GM15510 (cell line): ENCODE data around the gene MRPL34.
A peak's percentile ranks its signal among the peaks of the same experiment; 100 is the strongest.

Source experiments
- POLR2A ChIP-seq: IDR thresholded peaks from 3 replicates; pipeline ENCODE4 v1.6.1; 2011; ENCODE audit warnings: borderline replicate concordance; ENCODE audit not compliant: insufficient read length; ENCODE audit errors: extremely low read depth

Gene MRPL34

DNA sequence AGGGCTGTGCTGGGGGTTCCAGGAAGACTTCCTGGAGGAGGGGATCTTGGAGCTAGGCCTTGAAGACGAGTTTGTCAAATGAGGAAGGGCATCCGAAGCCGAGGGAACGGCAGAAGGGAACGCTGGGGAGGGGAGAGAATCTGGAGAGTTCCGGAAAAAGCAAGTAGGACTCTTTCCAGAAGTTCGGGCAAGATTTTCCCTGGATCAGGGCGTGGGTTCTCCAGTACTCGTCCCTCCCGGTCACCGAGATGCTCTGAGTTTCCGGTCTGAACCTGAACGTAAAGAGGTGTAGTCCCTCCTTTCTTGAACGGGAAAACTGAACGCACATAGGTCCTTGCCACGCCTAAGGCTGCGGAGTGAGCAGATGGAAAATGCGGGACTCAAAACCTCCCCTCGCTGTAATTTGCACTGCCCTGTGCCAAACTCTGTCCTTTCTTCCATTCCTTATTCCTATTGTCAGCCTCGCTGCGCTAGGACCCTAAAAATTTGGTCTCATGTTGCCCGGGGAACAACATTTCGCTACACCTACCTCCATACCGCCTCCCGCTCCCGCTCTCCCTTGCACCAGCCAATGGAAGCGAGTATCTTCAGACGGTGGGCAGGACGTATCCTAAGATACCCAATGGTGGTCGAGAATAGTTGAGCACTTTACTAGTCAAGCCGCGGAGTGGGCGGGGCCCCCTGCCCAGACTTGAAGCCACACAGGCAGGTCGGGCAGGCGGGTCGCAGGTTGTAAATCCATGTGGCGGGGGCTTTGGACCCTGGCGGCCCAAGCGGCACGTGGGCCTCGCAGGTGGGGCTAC, 31.4 kb downstream of the MRPL34 start, which contains the start of gene GTPBP3:
Gene GTPBP3, plus strand, starts transcription at position 682 of the 803 bp plus-strand sequence. Its CDS starts 59 bp downstream, at position 741.
- TF ChIP-seq POLR2A, result peak; percentile 80

DNA sequence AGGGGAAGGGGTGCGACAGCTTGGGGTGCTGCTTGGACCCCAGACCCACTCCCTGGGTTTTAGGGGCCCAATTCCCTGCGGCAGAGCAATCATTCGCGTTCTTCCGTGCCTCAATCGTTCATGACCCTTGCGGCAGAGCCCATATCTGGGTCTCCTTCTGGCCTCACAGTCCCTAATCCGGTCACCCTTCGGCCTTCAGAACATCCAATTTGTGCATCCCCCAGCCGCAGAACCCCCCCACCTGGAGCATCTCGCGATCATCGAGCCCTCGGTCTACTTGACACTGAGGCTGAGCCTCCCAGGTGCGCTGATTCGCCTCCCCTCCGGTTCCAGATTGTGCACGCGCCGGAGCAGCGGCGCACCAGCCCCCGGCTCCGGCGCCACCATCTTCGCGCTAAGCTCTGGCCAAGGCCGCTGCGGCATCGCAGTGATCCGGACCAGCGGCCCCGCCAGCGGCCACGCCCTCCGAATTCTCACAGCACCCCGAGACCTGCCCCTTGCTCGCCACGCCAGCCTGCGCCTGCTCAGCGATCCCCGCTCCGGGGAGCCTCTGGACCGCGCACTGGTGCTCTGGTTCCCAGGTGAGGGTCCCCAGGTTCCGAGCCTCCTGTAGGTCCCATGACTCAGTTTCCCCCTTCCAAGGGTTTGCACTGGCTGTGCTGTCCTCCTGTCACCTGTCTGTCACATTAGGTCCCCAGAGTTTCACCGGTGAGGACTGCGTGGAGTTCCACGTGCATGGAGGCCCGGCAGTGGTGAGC, 32.2 kb downstream of the MRPL34 start:
- no peak for TF ChIP-seq POLR2A

DNA sequence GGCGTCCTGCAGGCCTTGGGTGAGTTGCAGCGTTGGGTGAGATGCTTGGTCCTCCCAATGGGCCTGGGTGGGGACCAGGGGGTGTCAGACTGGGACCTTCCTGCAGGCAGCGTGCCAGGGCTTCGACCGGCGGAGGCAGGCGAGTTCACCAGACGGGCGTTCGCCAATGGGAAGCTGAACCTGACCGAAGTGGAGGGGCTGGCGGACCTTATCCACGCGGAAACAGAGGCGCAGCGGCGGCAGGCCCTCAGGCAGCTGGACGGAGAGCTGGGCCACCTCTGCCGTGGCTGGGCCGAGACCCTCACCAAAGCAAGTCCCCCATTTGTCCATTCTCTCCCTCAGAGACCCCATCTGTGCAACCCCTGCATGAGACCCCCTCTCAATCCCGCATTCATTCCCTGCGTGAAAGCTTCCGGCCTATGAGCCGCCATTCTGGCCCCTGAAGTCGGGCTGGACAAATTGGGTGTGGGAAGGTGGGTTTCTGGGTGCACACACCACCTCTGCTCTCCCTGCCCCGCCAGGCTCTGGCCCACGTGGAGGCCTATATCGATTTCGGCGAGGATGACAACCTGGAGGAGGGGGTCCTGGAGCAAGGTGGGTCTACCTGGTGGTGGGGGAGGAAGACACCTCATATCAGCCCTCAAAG, 32.9 kb downstream of the MRPL34 start:
- no peak for TF ChIP-seq POLR2A

DNA sequence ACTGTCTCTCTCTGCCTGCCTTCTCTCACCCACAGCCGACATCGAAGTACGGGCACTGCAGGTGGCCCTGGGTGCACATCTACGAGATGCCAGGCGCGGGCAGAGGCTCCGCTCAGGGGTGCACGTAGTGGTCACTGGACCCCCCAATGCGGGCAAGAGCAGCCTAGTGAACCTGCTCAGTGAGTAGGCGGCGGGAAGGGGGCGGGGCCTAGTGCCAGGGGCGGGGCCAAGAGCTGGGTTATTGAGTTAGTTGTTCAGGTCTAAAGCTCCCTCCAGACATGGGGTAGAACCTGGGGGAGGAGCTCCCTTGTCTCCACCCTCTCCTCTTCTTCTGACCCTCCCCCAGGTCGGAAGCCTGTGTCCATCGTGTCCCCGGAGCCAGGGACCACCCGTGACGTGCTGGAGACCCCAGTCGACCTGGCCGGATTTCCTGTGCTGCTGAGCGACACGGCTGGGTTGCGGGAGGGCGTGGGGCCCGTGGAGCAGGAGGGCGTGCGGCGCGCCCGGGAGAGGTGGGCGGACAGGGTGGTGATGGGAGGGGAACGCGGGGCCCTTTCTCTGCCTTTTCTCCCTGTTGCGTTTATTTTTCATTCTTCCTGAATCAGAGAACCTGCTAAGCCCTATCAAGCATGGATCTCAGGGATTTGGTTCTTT, 33.5 kb downstream of the MRPL34 start:
- TF ChIP-seq POLR2A, result no peak

DNA sequence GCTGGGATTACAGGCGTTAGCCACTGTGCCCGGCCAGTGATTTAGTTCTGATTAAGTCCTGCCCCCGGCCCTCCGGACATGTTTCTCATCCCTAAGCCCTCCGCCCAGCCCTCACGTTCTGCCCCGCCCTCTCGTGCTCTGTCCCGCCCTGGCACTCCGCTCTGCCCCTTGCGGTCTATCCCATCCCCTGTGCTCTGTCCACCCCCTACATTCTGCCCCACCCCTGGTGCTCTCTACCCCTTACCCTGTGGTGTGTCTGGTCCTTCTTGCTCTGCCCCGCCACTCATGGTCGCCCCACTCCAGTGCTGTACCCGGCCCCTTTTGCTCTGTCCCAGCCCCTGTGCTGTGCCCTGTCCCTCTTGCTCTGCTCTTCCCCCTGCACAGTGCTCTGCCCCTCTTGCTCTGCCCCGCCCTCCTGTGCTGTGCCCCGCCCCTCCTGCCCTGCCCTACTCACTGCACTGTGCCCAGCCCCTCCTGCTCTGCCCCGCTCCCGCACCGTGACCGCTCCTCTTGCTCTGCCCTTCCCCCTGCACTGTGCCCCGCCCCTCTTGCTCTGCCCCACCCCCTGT, 34.7 kb downstream of the MRPL34 start:
- TF ChIP-seq POLR2A, result no peak

DNA sequence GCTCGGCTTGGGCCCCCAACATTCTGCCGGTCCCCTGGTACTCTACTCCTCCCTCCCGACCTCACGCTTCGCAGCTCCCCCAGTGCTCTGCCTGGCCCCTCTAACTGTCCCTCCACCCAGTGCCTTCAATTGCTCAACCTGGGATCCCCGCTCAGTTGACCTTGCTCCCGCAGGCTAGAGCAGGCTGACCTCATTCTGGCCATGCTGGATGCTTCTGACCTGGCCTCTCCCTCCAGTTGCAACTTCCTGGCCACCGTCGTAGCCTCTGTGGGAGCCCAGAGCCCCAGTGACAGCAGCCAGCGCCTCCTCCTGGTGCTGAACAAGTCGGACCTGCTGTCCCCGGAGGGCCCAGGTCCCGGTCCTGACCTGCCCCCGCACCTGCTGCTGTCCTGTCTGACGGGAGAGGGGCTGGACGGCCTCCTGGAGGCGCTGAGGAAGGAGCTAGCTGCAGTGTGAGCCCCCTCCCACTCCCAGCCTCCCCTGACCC, 35.2 kb downstream of the MRPL34 start:
- TF ChIP-seq POLR2A, result no peak

DNA sequence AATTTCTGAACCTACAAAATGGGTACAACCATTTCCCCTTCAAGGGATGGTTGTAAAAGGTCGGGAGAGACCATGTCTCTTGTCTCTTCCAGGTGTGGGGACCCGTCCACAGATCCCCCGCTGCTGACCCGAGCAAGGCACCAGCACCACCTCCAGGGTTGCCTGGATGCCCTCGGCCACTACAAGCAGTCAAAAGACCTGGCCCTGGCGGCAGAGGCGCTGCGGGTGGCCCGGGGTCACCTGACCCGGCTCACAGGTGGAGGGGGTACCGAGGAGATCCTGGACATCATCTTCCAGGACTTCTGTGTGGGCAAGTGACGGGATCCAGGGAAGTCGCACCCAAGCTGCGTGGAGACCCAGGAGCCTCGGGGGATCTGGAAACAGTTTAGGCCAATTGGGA, 35.7 kb downstream of the MRPL34 start:
- TF ChIP-seq POLR2A, result no peak

DNA sequence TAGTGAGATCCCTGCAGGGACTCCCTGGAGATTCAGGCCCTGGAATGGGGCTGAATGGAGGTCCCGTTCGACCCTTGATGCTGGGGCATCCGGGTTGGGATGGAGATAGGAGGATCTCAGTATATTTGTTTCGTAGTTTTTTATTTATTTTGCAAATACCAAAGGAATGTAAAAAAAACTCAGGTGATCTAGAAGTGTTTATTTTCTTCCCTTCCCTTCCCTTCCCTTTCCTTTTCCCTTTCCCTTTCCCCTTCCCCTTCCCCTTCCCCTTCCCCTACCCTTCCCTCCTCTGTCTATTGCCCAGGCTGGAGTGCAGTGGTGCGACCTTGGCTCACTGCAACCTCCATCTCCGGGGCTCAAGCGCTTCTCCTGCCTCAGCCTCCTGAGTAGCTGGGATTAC, 36.2 kb downstream of the MRPL34 start:
- TF ChIP-seq POLR2A, result no peak

DNA sequence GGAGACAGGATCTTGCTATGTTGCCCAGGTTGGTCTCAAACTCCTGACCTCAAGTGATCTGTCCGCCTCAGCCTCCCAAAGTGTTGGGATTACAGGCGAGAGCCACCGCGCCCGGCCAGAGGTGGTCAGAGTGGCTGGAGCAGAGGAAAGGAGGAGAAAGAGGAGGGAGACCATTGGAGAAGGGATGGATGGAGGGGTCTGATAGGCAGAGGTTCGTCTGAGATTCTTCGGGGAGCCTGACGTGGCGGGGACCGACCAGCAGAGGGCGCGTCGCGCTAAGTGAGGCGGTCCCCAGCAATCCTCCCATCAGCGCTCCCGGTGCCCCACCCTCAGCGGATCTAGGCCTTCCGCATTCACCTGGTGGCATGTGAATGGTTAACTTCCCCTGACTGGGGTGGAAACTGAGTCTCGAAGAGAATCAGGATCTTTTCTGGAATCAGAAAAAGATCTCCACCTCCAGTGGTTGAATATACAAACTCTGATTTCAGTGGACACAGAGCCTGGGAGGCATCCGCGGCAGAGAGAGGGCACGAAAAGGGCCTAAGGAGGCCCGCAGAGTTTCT, 40.5 kb downstream of the MRPL34 start:
- TF ChIP-seq POLR2A, result no peak

DNA sequence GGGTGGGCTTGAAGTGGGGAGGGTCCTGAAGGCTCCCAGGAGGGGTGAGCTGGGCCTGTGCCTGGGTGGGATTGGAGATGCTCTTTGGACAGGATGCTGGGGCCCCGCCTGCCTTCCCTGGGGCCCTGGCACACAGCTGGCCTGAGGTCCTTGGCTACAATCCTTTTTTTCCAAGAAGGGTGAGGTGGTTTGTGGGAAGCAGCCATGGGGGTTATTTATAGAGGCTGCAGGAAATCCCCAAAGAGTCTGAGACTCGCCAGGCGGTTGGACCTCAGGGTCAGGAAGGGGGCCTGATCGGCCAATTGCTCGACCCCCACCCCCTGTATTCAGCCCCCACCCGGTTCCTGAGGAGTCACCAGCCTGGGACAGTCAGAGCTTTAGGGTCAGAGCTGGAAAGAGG, 41.7 kb downstream of the MRPL34 start:
- TF ChIP-seq POLR2A, result no peak

DNA sequence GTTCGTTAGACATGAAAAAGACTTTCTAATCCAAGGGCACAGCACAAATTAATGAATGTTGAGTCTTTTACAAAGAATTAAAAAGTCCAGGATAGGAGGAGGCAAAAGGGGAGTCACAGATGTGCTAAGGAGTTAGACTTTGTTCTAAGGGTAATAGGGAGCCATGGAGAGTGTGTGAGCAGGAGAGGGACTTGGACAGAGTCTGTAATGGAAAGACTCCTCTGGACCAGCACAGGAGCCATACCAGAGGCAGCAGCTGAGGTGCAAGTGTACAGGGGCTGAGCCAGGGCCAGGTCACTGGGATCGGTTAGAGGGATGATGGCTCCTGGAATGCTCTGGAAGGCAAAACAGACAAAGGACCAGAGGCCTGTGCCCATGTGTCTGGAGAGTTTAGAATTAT, 42.2 kb downstream of the MRPL34 start:
- no peak for TF ChIP-seq POLR2A

DNA sequence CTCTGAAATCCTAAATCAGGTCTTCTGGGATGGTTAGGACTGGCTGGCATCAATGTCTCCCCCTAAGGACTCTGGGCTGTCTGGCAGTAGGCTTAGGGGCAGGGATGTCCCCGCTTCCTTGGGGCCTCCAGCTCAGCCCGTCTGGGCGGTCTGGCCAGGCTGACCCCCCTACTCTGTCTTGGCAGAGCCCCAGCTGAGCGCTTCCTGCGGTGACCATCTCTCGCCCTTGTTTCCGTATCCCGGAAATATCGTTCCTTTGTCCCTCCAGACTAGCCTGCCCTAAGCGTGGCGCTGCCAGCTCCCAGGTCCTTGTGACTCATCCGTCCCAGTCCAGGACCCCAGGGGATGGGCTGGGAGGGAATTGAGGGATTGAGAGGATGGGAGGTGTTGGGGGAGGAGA, 43.0 kb downstream of the MRPL34 start:
- no peak for TF ChIP-seq POLR2A

DNA sequence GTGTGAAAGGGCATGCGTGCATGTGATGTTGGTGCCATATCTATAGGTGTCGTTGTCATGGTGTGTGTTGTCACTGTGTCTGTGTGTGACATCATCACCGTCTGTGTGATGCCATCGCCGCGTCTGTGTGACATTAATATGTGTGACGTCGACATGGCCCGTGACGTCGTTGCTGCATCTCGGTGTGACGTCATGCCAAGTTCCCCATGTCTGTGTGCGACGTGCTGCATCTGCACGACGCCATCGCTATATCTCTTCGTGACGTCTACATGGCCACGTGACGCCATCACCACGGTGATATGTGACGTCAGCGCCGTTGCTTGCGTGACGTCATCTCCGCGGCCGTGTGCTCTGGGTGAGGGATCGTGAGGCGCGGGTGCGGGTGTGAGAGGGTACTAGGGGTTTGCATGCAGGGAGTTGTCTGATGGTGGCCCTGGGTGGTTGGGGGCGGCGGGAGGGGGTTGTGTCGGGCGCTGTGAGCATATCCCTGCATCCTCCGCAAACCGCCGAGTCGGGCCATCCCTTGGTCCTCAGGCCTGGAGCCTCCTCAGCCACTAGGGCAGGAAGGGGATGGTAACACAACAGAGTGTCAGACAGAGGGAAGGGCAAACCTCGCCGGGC, 46.3 kb downstream of the MRPL34 start:
- no peak for TF ChIP-seq POLR2A
